IMR-90 (cell line): Measurements from ENCODE around the gene COL5A3. TPM values are rescaled to one million over a fixed set of nuclear protein-coding genes. Genes with fewer than 3 reads are reported as not detected.

Experiments
- ATAC-seq: fragments of 200-7000 bp; cut with Tn5 transposase; 2 replicates; pipeline ENCODE4 v1.9.1; 2020; ENCODE audit warnings: low read depth, mild to moderate bottlenecking, moderate library complexity
- BruUV-seq: library from RNA; stranded (reverse); fragments of 400-500 nt; replicated peaks from 2 replicates; lab custom pipeline; 2021; lab: Mats Ljungman, UMichigan
- CTCF ChIA-PET: fragments of 300-600 bp; formaldehyde crosslinking; extraction: SDS; loops from one replicate; lab custom pipeline; 2021; ENCODE audit warnings: antibody characterized with exemption; lab: Yijun Ruan, JAX
- POLR2A ChIA-PET: fragments of 300-600 bp; sonication (Branson Sonifier 250); formaldehyde crosslinking; loops from one replicate; lab custom pipeline; 2022; ENCODE audit warnings: antibody characterized with exemption; ENCODE audit not compliant: unreplicated experiment; lab: Charles Lee
- DNase-seq: peaks from one replicate; pipeline ENCODE4 v3.0.0; 2013
- H2AFZ ChIP-seq: replicated peaks from 2 replicates; pipeline ENCODE3; 2013; ENCODE audit warnings: low read length, mild to moderate bottlenecking; ENCODE audit not compliant: poor library complexity
- H2AK5ac ChIP-seq: 2 replicates; pipeline ENCODE4 v1.6.1; 2013; ENCODE audit warnings: low read depth, low read length, inconsistent platforms
- H2AK9ac ChIP-seq: replicated peaks from 2 replicates; pipeline ENCODE3; 2013; ENCODE audit warnings: mild to moderate bottlenecking, low read depth, low read length, moderate library complexity; ENCODE audit not compliant: poor library complexity
- H2BK120ac ChIP-seq: 2 replicates; pipeline ENCODE4 v1.6.1; 2013; ENCODE audit warnings: low read depth, low read length, inconsistent platforms
- H2BK15ac ChIP-seq: 3 replicates; pipeline ENCODE4 v1.6.1; 2013; ENCODE audit warnings: low read depth, low read length, inconsistent platforms
- H2BK20ac ChIP-seq: 2 replicates; pipeline ENCODE4 v1.6.1; 2013; ENCODE audit warnings: low read depth, mild to moderate bottlenecking, inconsistent platforms, low read length, moderate library complexity
- H2BK5ac ChIP-seq: 2 replicates; pipeline ENCODE4 v1.6.1; 2013; ENCODE audit warnings: mild to moderate bottlenecking, low read depth, low read length, inconsistent platforms; ENCODE audit not compliant: poor library complexity, severe bottlenecking
- H3K14ac ChIP-seq: replicated peaks from 2 replicates; pipeline ENCODE4 v1.6.1; 2013; ENCODE audit warnings: low read depth, low read length, inconsistent platforms
- H3K18ac ChIP-seq: 2 replicates; pipeline ENCODE4 v1.6.1; 2013; ENCODE audit warnings: low read depth, low read length, control low read depth
- H3K23ac ChIP-seq: 2 replicates; pipeline ENCODE4 v1.6.1; 2013; ENCODE audit warnings: low read depth, low read length, inconsistent platforms
- H3K27ac ChIP-seq: 2 replicates; pipeline ENCODE4 v1.5.1; 2013; ENCODE audit warnings: mild to moderate bottlenecking, control low read depth, low read length; ENCODE audit not compliant: insufficient read depth
- H3K27me3 ChIP-seq: 2 replicates; pipeline ENCODE4 v1.6.1; 2013; ENCODE audit warnings: low read length; ENCODE audit not compliant: control insufficient read depth, insufficient read depth
- H3K36me3 ChIP-seq: 2 replicates; pipeline ENCODE4 v1.6.1; 2013; ENCODE audit warnings: low read length, mixed read lengths; ENCODE audit not compliant: control insufficient read depth, insufficient read depth
- H3K4ac ChIP-seq: 2 replicates; pipeline ENCODE4 v1.6.1; 2013; ENCODE audit warnings: low read depth, low read length, inconsistent platforms
- H3K4me1 ChIP-seq: 2 replicates; pipeline ENCODE4 v1.6.1; 2013; ENCODE audit warnings: low read length, mixed read lengths; ENCODE audit not compliant: control insufficient read depth, insufficient read depth
- H3K4me2 ChIP-seq: 2 replicates; pipeline ENCODE4 v1.6.1; 2013; ENCODE audit warnings: low read depth, mild to moderate bottlenecking, control low read depth, low read length, moderate library complexity
- H3K4me3 ChIP-seq: 2 replicates; pipeline ENCODE4 v1.5.1; 2013; ENCODE audit warnings: low read depth, mild to moderate bottlenecking, control low read depth, low read length, moderate library complexity; ENCODE audit not compliant: insufficient read depth
- H3K56ac ChIP-seq: 2 replicates; pipeline ENCODE4 v1.6.1; 2013; ENCODE audit warnings: low read length, inconsistent platforms; ENCODE audit not compliant: insufficient read depth; ENCODE audit errors: extremely low read depth
- H3K79me1 ChIP-seq, 2 experiments: 2 replicates each; pipeline ENCODE4 v1.6.1; 2013; ENCODE audit warnings: low read length in 2 of 2, inconsistent platforms in 1 of 2, low read depth in 1 of 2
- H3K9ac ChIP-seq: 2 replicates; pipeline ENCODE4 v1.6.1; 2013; ENCODE audit warnings: low read depth, low read length, control low read depth
- H3K9me1 ChIP-seq: 2 replicates; pipeline ENCODE4 v1.6.1; 2013; ENCODE audit warnings: low read length, inconsistent platforms; ENCODE audit not compliant: insufficient read depth
- H3K9me3 ChIP-seq: 2 replicates; pipeline ENCODE4 v1.6.1; 2013; ENCODE audit warnings: low read length; ENCODE audit not compliant: control insufficient read depth, insufficient read depth
- H4K20me1 ChIP-seq: 2 replicates; pipeline ENCODE4 v1.6.1; 2013; ENCODE audit warnings: low read length, inconsistent platforms; ENCODE audit not compliant: insufficient read depth
- H4K5ac ChIP-seq: 2 replicates; pipeline ENCODE4 v1.6.1; 2013; ENCODE audit warnings: mild to moderate bottlenecking, low read depth, low read length, control low read depth
- H4K8ac ChIP-seq, 2 experiments: 2 replicates each; pipeline ENCODE4 v1.6.1; 2013; ENCODE audit warnings: low read depth in 2 of 2, low read length in 2 of 2, control low read depth in 1 of 2, inconsistent platforms in 1 of 2
- H4K91ac ChIP-seq: 2 replicates; pipeline ENCODE4 v1.6.1; 2013; ENCODE audit warnings: low read depth, low read length, inconsistent platforms; ENCODE audit not compliant: insufficient read depth
- BHLHE40 ChIP-seq: fragments of 150-350 bp; IDR thresholded peaks from 2 replicates; pipeline ENCODE4 v1.6.1; 2016; ENCODE audit warnings: mild to moderate bottlenecking, low read depth, low read length
- CEBPB ChIP-seq: IDR thresholded peaks from 2 replicates; pipeline ENCODE4 v1.6.1; 2012; ENCODE audit warnings: low read depth, low read length, improper control_type of control experiment
- CTCF ChIP-seq: conservative IDR thresholded peaks from 2 replicates; pipeline ENCODE4 v1.5.1; 2012; ENCODE audit warnings: mild to moderate bottlenecking, low read depth, low read length, improper control_type of control experiment
- MAFK ChIP-seq: IDR thresholded peaks from 2 replicates; pipeline ENCODE4 v1.6.1; 2012; ENCODE audit warnings: low read depth, low read length, improper control_type of control experiment
- MAZ ChIP-seq: IDR thresholded peaks from 2 replicates; pipeline ENCODE4 v1.6.1; 2012; ENCODE audit warnings: low read depth, mild to moderate bottlenecking, low read length, improper control_type of control experiment, moderate library complexity, borderline replicate concordance
- MXI1 ChIP-seq: IDR thresholded peaks from 2 replicates; pipeline ENCODE4 v1.6.1; 2012; ENCODE audit warnings: low read depth, mild to moderate bottlenecking, low read length, moderate library complexity, borderline replicate concordance
- NFE2L2 ChIP-seq: fragments of 150-350 bp; IDR thresholded peaks from 2 replicates; pipeline ENCODE4 v1.6.1; 2016; ENCODE audit warnings: low read depth, mild to moderate bottlenecking, low read length
- POLR2A ChIP-seq: IDR thresholded peaks from 2 replicates; pipeline ENCODE4 v1.6.1; 2012; ENCODE audit warnings: mild to moderate bottlenecking, low read depth, low read length
- RAD21 ChIP-seq: IDR thresholded peaks from 2 replicates; pipeline ENCODE4 v1.6.1; 2012; ENCODE audit warnings: low read length, improper control_type of control experiment
- RCOR1 ChIP-seq: IDR thresholded peaks from 2 replicates; pipeline ENCODE4 v1.6.1; 2012; ENCODE audit warnings: mild to moderate bottlenecking, low read length, improper control_type of control experiment; ENCODE audit not compliant: insufficient replicate concordance
- RFX5 ChIP-seq: IDR thresholded peaks from 2 replicates; pipeline ENCODE4 v1.8.0; 2012; ENCODE audit warnings: low read depth, mild to moderate bottlenecking, low read length, moderate library complexity
- SMC3 ChIP-seq: fragments of 150-350 bp; IDR thresholded peaks from 2 replicates; pipeline ENCODE4 v1.6.1; 2016; ENCODE audit warnings: low read depth, mild to moderate bottlenecking, antibody characterized with exemption, low read length, moderate library complexity
- WGBS, 2 experiments: methylation state at CpG; one replicate each; pipeline versions ENCODE4 v1.1.5 to v1.1.7; 2013; ENCODE audit warnings: missing lambda C conversion rate in 2 of 2; ENCODE audit not compliant: insufficient read length in 1 of 2; ENCODE audit errors: extremely low coverage in 2 of 2; 5-methylcytosine and 5-hydroxymethylcytosine counted together
- dilution Hi-C: fragments of 300-500 bp; cut with HindIII; formaldehyde crosslinking; loops from one replicate; pipeline ENCODE4 v1.14.3; 2018; ENCODE audit warnings: low sequenced_read_pairs; ENCODE audit not compliant: unreplicated experiment
- in situ Hi-C: fragments of 300-500 bp; cut with MboI; formaldehyde crosslinking; loops from 3 replicates; pipeline ENCODE4 v1.14.3; 2019; ENCODE audit warnings: low sequenced_read_pairs, inconsistent platforms, mixed read lengths
- intact Hi-C: fragments of 100-400 bp; cut with micrococcal nuclease; formaldehyde crosslinking; loops from 2 replicates; pipeline ENCODE4 v1.10.0; 2022
- polyA plus RNA-seq, 3 experiments: library from polyadenylated mRNA; depleted of rRNA; stranded (reverse); fragments of >200 nt; gene quantifications; 2 replicates each; pipeline ENCODE4 v1.2.3, GENCODE V29; 2012; ENCODE audit warnings: low replicate concordance in 1 of 3
- total RNA-seq: library from RNA; depleted of rRNA; stranded (reverse); fragments of >200 nt; gene quantifications from 2 replicates; pipeline ENCODE4 v1.2.3, GENCODE V29; 2012
- TF ChIP-seq, protein P1 (sequence below): fragments of 150-350 bp; IDR thresholded peaks from 2 replicates; pipeline ENCODE4 v1.6.1; 2017; ENCODE audit warnings: mild to moderate bottlenecking, antibody characterized with exemption, low read length, low read depth

COL5A3 gene
- total and polyA plus RNA-seq, 2 of the 4 experiments (the other 2 are of a cell fraction), result 0.54 to 1.5 TPM

- no peaks in the 10 kb centered on the region for H3K9me3 ChIP-seq
- no peak overlapping the region for H4K91ac ChIP-seq
- H3K9me1 ChIP-seq, result 0 out of 2 replicates have a peak, but pooled peaks cover 6% of the 10 kb centered on the region
- no peak overlapping the region for H3K56ac ChIP-seq
- H3K36me3 ChIP-seq, result no peaks in the 10 kb centered on the region
- DNase-seq (no peak), ATAC-seq (no peak)
- no peak for TF ChIP-seq RAD21
- no peak for TF ChIP-seq CTCF
- TF ChIP-seq MAZ, result no peak
- no peak for TF ChIP-seq MXI1
- TF ChIP-seq RCOR1, result no peak
- TF ChIP-seq MAFK, result no peak
- TF ChIP-seq RFX5, result no peak
- TF ChIP-seq, protein P1, sequence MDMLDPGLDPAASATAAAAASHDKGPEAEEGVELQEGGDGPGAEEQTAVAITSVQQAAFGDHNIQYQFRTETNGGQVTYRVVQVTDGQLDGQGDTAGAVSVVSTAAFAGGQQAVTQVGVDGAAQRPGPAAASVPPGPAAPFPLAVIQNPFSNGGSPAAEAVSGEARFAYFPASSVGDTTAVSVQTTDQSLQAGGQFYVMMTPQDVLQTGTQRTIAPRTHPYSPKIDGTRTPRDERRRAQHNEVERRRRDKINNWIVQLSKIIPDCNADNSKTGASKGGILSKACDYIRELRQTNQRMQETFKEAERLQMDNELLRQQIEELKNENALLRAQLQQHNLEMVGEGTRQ, result no peak
- TF ChIP-seq NFE2L2, result no peak
- TF ChIP-seq SMC3, result no peak
- TF ChIP-seq BHLHE40, result no peak
- TF ChIP-seq CEBPB, result no peak
- no peak for TF ChIP-seq POLR2A
- dilution Hi-C loops (no loop called here), intact Hi-C loops (loop anchor here (5.0 to 10.0 kb wide), 2 partner anchors 287 to 774 kb away; partner anchors contain the start of gene ZNF561), in situ Hi-C loops (loop anchor here (5.0 kb wide), 1 partner anchor 39 kb away; no protein-coding TSS in a partner anchor)
- peaks cover 16% of the 10 kb centered on the region for H3K27me3 ChIP-seq
- H3K23ac ChIP-seq, result no peak overlapping the region; the same call in 1 of the 2 replicates
- no peak overlapping the region for H3K27ac ChIP-seq
- no peak overlapping the region for H3K4me2 ChIP-seq
- no TSS peak for BruUV-seq
- peaks cover 2% of the 10 kb centered on the region; the same call in 1 of the 2 replicates for H3K4me1 ChIP-seq
- no peak overlapping the region for H2AFZ ChIP-seq
- no peak overlapping the region for H3K4ac ChIP-seq
- ChIA-PET POLR2A (interaction anchor here (1.0 kb wide), 1 partner anchor 11 kb away, joined by 4 read pairs; no protein-coding TSS in a partner anchor), CTCF (interaction anchor here (0.6 kb wide), 1 partner anchor 11 kb away, joined by 3 read pairs; no protein-coding TSS in a partner anchor)
- no peak overlapping the region for H3K14ac ChIP-seq
- WGBS, 2 experiments, result 88% methylated on average over 3 of the region's 6 CpGs; no CpG with 5 or more reads in 1 of the 2 experiments
- H4K8ac ChIP-seq, result no peak overlapping the region
- H2BK15ac ChIP-seq, result no peak overlapping the region
- H3K9ac ChIP-seq, result no peak overlapping the region
- no peak overlapping the region for H4K5ac ChIP-seq
- H2BK5ac ChIP-seq, result no peak overlapping the region
- no peak overlapping the region for H3K4me3 ChIP-seq
- H3K18ac ChIP-seq, result no peak overlapping the region
- H2BK20ac ChIP-seq, result no peak overlapping the region
- H3K79me1 ChIP-seq, result no peaks in the 10 kb centered on the region
- H4K20me1 ChIP-seq, result no peaks in the 10 kb centered on the region
- no peak overlapping the region for H2AK9ac ChIP-seq
- H2BK120ac ChIP-seq, result no peak overlapping the region
- no peak overlapping the region for H2AK5ac ChIP-seq
Measured at GRCh38 chr19:9911524-9912185, 98.6 kb downstream of the COL5A3 start.
